Heart right ventricle (tissue), 16 donors: ENCODE measurements around the gene KSR2. TPM values are rescaled to one million over a fixed set of nuclear protein-coding genes. Genes with fewer than 3 reads are reported as not detected.

Experiments
- ATAC-seq, 8 donors: fragments of 200-7000 bp; cut with Tn5 transposase; one replicate each; pipeline ENCODE4 v1.9.1; 2020; ENCODE audit warnings: mild to moderate bottlenecking in 8 of 8, moderate library complexity in 8 of 8, moderate number of reproducible peaks in 1 of 8
- DNase-seq, 2 donors: peaks; one replicate each; pipeline ENCODE4 v3.0.0-alpha.2; 2020
- H3K27ac ChIP-seq, 10 donors: fragments of 200-600 bp; sonication (generic) in 2 of 10; one replicate each; pipeline versions ENCODE4 v1.5.0 to v1.8.0; 2020 to 2022; ENCODE audit warnings: mild to moderate bottlenecking in 3 of 10
- H3K27me3 ChIP-seq, 7 donors: fragments of 200-600 bp; one replicate each; pipeline ENCODE4 v1.8.0; 2021 to 2022; ENCODE audit warnings: mild to moderate bottlenecking in 2 of 7
- H3K36me3 ChIP-seq, 9 donors: fragments of 200-600 bp; sonication (generic) in 1 of 9; one replicate each; pipeline versions ENCODE4 v1.5.0 to v1.8.0; 2020 to 2022; ENCODE audit warnings: mild to moderate bottlenecking in 2 of 9
- H3K4me1 ChIP-seq, 9 donors: fragments of 200-600 bp; sonication (generic) in 1 of 9; one replicate each; pipeline versions ENCODE4 v1.5.0 to v1.8.0; 2020 to 2022; ENCODE audit warnings: mild to moderate bottlenecking in 4 of 9
- H3K4me3 ChIP-seq, 10 donors: fragments of 200-600 bp; sonication (generic) in 2 of 10; one replicate each; pipeline versions ENCODE4 v1.5.0 to v1.8.0; 2020 to 2022; ENCODE audit warnings: mild to moderate bottlenecking in 7 of 10, moderate library complexity in 2 of 10
- H3K9me3 ChIP-seq, 11 donors: fragments of 200-600 bp in 10 of 11; sonication (generic) in 2 of 11; one replicate each; pipeline versions ENCODE4 v1.5.0 to v1.8.0; 2013 to 2022; ENCODE audit warnings: mild to moderate bottlenecking in 2 of 11, control low read depth in 1 of 11, moderate library complexity in 1 of 11
- CTCF ChIP-seq, 9 donors: fragments of 200-600 bp; sonication (generic) in 2 of 9; IDR thresholded peaks; one replicate each; pipeline versions ENCODE4 v1.5.0 to v1.8.0; 2021 to 2022; ENCODE audit warnings: antibody characterized with exemption in 9 of 9, mild to moderate bottlenecking in 5 of 9, moderate library complexity in 1 of 9
- WGBS, 2 donors: extraction: QIAGEN DNeasy Blood & Tissue Kit; methylation state at CpG; one replicate each; pipeline ENCODE4 v1.1.7; 2013; ENCODE audit warnings: inconsistent platforms in 1 of 2; 5-methylcytosine and 5-hydroxymethylcytosine counted together
- intact Hi-C, 10 donors: fragments of 100-400 bp; cut with DNase I; formaldehyde crosslinking; loops; one replicate each; pipeline versions ENCODE4 v1.11.1 to v1.14.2; 2022
- polyA plus RNA-seq, 2 donors: library from polyadenylated mRNA; stranded (reverse); fragments of 200-250 nt; gene quantifications; one replicate each; pipeline ENCODE4 v1.2.3, GENCODE V29; 2013
- total RNA-seq, 10 donors: library from RNA; stranded (reverse); fragmentation: NEBNext Ultra II Directional in 3 of 10; extraction: Animal tissue kit (Norgen Biotek cat#: 25700) in 3 of 10; gene quantifications; one replicate each; pipeline versions ENCODE4 v1.2.1 to v1.2.4, GENCODE V29; 2021 to 2023
- donor health status: Arrhythmogenic right ventricular cardiomyopathy.
- donor health status: ischemic (EF 13 %, LVEDD 7.1; RV severe dilation, severe dysfunction).
- donor health status: healthy with polysubstance abuse.
- donor health status: DM: no; HTN: yes; CAD: no.
- donor health status: DM: no; HTN: no; CAD: no.
- donor health status: ischemic (EF 25% LVEDD 6.9; RV normal size, moderate dysfunction).
- donor health status: ischemic (EF 25% LVEDD 5.7; RV mildly dilated, moderate dysfunction).
- donor health status: healthy.
- donor health status: DM: yes; HTN: yes; CAD: no.
- donor health status: Ischemic cardiomyopathy.
- donor health status: ischemic (EF 35%, LVEDD 5.7; RV mildly dilated, moderate dysfunction).
- donor health status: nonischemic (EF 11% LVEDD 7.7; RV severe dilation, severe dysfunction).
- donor health status: DM: yes; HTN: yes; CAD: no.
- donor health status: PGD.
- donor health status: ischemic (EF 29% LVEDD 5.4; RV normal size, mild dysfunction).
- donor health status: nonischemic (EF 23%, LVEDD 6.1; RV moderate dilation, normal function).

Gene KSR2
- total and polyA plus RNA-seq, 12 donors, result 0.02 TPM; not detected in 9

GRCh38 chr12:117968151-117968789, 520 bp downstream of the KSR2 start:
- Histone ChIP-seq H3K4me1 (peaks cover 0 to 7% (median 0%) of the 10 kb centered on the region in 9 donors), H3K27me3 (peaks cover 0 to 75% (median 55%) of the 10 kb centered on the region in 7 donors), H3K4me3 (peak overlapping the region in 6 of 10 donors; percentile 17 to 53 (median 47)), H3K27ac (no peak overlapping the region), H3K36me3 (no peaks in the 10 kb centered on the region), H3K9me3 (peaks cover 0 to 21% (median 9%) of the 10 kb centered on the region in 11 donors)
- WGBS, 2 donors, result 1 to 13% methylated on average over 10 of the region's 10 CpGs
- DNase-seq, result no peak
- intact Hi-C loops, result no loop called here
- TF ChIP-seq CTCF (IDR thresholded peaks at IDR 0.05), result no peak
- ATAC-seq, result no peak

GRCh38 chr12:117967512-117967911, 1.3 kb downstream of the KSR2 start:
- no peak for ATAC-seq
- H3K27me3 ChIP-seq, result peaks cover 0 to 81% (median 60%) of the 10 kb centered on the region in 7 donors
- intact Hi-C loops, result no loop called here
- no peak for TF ChIP-seq CTCF (IDR thresholded peaks at IDR 0.05)
- H3K4me1 ChIP-seq, result peaks cover 0 to 7% (median 0%) of the 10 kb centered on the region in 9 donors
- H3K36me3 ChIP-seq, result no peaks in the 10 kb centered on the region
- H3K9me3 ChIP-seq, result peaks cover 0 to 21% (median 9%) of the 10 kb centered on the region in 11 donors
- no peak for DNase-seq
- no peak overlapping the region for H3K4me3 ChIP-seq
- WGBS, 2 donors, result 10 to 17% methylated on average over 12 of the region's 12 CpGs
- H3K27ac ChIP-seq, result no peak overlapping the region

GRCh38 chr12:117967043-117967442, 1.7 kb downstream of the KSR2 start:
- no peak for DNase-seq
- Histone ChIP-seq H3K36me3 (no peaks in the 10 kb centered on the region), H3K9me3 (peaks cover 0 to 19% (median 9%) of the 10 kb centered on the region in 11 donors), H3K27me3 (peaks cover 0 to 81% (median 60%) of the 10 kb centered on the region in 7 donors), H3K27ac (no peak overlapping the region), H3K4me3 (no peak overlapping the region), H3K4me1 (peaks cover 0 to 7% (median 0%) of the 10 kb centered on the region in 9 donors)
- no peak for ATAC-seq
- intact Hi-C loops, result no loop called here
- TF ChIP-seq CTCF (IDR thresholded peaks at IDR 0.05), result no peak
- 35 to 40% methylated on average over 4 of the region's 4 CpGs for WGBS, 2 donors

- H3K27me3 ChIP-seq, result peaks cover 0 to 79% (median 60%) of the 10 kb centered on the region in 7 donors
- WGBS, 2 donors, result 45 to 49% methylated on average over 9 of the region's 9 CpGs
Observed at GRCh38 chr12:117966511-117966910, 2.3 kb downstream of the KSR2 start.

More at GRCh38 chr12:117966511-117966910, 2.3 kb downstream of the KSR2 start:
- no peak overlapping the region for H3K27ac ChIP-seq
- no peak overlapping the region for H3K4me3 ChIP-seq
- intact Hi-C loops, result no loop called here
- peaks cover 0 to 7% (median 0%) of the 10 kb centered on the region in 9 donors for H3K4me1 ChIP-seq
- ATAC-seq (no peak), DNase-seq (no peak)
- H3K36me3 ChIP-seq, result no peaks in the 10 kb centered on the region
- peaks cover 0 to 14% (median 6%) of the 10 kb centered on the region in 11 donors for H3K9me3 ChIP-seq
- no peak for TF ChIP-seq CTCF (IDR thresholded peaks at IDR 0.05)
